AG04449 (cell line): ENCODE measurements around the gene MYO18B.

Experiments
- CTCF ChIA-PET: fragments of 350-600 bp; formaldehyde crosslinking; extraction: SDS; loops from one replicate; lab custom pipeline; 2021; ENCODE audit warnings: antibody characterized with exemption; lab: Yijun Ruan, JAX
- POLR2A ChIA-PET: fragments of 400-600, 350-600 bp; formaldehyde crosslinking; extraction: SDS; loops from one replicate; lab custom pipeline; 2020; ENCODE audit warnings: antibody characterized with exemption, inconsistent platforms; lab: Yijun Ruan, JAX
- DNase-seq: peaks from one replicate; pipeline ENCODE4 v3.0.0-alpha.2; 2010; ENCODE audit warnings: low read depth, low spot score
- H3K4me3 ChIP-seq: 2 replicates; pipeline ENCODE4 v1.5.1; 2011; ENCODE audit warnings: low read depth, mild to moderate bottlenecking, control low read depth, low read length
- CTCF ChIP-seq: IDR thresholded peaks from one replicate; pipeline ENCODE4 v1.5.1; 2011; ENCODE audit warnings: mild to moderate bottlenecking, moderate library complexity, low read length, control low read depth, inconsistent platforms; ENCODE audit not compliant: insufficient read depth; ENCODE audit errors: missing control alignments

The MYO18B gene

GRCh38 chr22:26004477-26004876, 262.5 kb downstream of the MYO18B start:
- POLR2A ChIA-PET: no interaction called here

GRCh38 chr22:26008587-26008986, 266.6 kb downstream of the MYO18B start:
- no peak overlapping the region for H3K4me3 ChIP-seq
- no peak for DNase-seq
- TF ChIP-seq CTCF: no peak
- CTCF ChIA-PET: no interaction called here
- POLR2A ChIA-PET: no interaction called here

More at GRCh38 chr22:26004477-26004876, 262.5 kb downstream of the MYO18B start:
- DNase-seq: no peak
- CTCF ChIA-PET: no interaction called here
- H3K4me3 ChIP-seq: no peak overlapping the region
- TF ChIP-seq CTCF: no peak

GRCh38 chr22:26016916-26017315, 274.9 kb downstream of the MYO18B start:
- no peak for DNase-seq
- no peak for TF ChIP-seq CTCF
- ChIA-PET POLR2A (no interaction called here), CTCF (no interaction called here)
- H3K4me3 ChIP-seq: no peak overlapping the region

- no peak for DNase-seq
- CTCF ChIA-PET: no interaction called here
- TF ChIP-seq CTCF: no peak
- POLR2A ChIA-PET: no interaction called here
- no peak overlapping the region for H3K4me3 ChIP-seq
Observed at GRCh38 chr22:26017932-26018331, 275.9 kb downstream of the MYO18B start.

GRCh38 chr22:26019596-26019995, 277.6 kb downstream of the MYO18B start:
- DNase-seq: no peak
- POLR2A ChIA-PET: no interaction called here
- no peak for TF ChIP-seq CTCF
- CTCF ChIA-PET: no interaction called here
- H3K4me3 ChIP-seq: no peak overlapping the region

- DNase-seq: no peak
- POLR2A ChIA-PET: no interaction called here
Observed at GRCh38 chr22:26021516-26021915, 279.5 kb downstream of the MYO18B start.

More at GRCh38 chr22:26021516-26021915, 279.5 kb downstream of the MYO18B start:
- TF ChIP-seq CTCF: no peak
- CTCF ChIA-PET: no interaction called here
- H3K4me3 ChIP-seq: no peak overlapping the region
